NCI-H146 (cell line): Measurements from ENCODE around the gene ORC2.

ENCODE experiments used
- DNase-seq: peaks from one replicate; lab custom pipeline; 2025; lab: John Stamatoyannopoulos, UW

The ORC2 gene

GRCh38 chr2:200860092-200860795 is 103.2 kb downstream of the ORC2 start:
- no peak for DNase-seq
